ENCODE measurements around the gene HIBADH.
"Not testable (repeated sequence)": the region's sequence is repeated elsewhere in the genome, so short reads cannot be mapped to it uniquely, and the experiment has no call there.

HIBADH gene

DNA sequence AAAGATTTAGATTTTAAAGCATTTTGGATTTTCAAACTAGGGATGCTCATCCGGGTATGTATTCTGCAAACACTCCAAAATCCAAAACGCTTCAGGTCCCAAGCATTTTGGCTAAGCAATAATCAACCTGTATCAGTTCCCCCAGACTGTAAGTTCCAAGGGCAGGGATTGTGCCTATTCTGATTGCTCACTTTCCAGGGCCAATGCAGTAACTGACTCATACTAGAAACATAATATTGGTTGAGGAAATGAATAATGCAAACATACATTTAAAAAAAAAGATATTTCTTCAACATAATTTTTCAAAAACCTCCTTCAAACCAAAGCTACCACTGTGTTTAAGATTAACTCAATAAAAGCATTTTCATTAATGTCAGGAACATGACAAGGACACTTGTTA is 69.5 kb downstream of the HIBADH start:
- DNase-seq = no peak

DNA sequence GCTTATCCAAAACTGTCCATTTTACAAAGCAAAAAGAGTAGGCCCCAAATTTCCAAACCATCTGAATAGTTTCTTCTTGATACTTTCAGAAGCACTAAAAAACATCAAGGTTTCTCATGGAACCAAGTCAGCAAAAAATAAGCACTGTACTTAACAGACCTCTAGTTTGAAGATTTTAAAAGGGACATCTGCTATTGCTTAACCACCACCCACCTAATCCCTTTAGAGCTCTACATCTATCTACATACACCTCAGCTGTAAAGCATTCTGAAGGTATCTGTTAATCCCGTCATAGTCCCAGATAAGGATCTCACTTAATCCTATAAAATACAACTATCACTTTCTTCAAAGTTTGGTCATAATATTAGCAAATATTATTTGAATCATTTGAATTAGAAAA is 72.3 kb downstream of the HIBADH start:
- DNase-seq = no peak

DNA sequence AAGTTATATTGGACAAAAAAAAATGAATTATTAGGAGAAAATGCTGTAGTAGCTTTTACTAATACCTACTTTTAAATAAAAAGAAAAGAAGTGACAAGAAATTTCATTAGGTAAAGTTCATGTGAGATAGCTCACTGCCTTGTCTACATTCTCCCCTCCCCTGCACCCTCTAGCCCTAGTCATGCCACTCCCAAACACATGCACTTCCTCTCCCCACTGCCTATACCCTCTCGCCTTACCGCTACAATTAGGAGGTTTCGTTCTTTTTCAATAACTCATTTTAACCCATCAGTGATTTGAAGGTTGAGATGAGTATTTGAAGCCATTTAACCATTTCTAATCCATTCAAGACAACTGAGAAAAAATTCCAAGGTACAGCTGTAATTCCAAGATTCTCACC is 75.3 kb downstream of the HIBADH start:
- DNase-seq = no peak

DNA sequence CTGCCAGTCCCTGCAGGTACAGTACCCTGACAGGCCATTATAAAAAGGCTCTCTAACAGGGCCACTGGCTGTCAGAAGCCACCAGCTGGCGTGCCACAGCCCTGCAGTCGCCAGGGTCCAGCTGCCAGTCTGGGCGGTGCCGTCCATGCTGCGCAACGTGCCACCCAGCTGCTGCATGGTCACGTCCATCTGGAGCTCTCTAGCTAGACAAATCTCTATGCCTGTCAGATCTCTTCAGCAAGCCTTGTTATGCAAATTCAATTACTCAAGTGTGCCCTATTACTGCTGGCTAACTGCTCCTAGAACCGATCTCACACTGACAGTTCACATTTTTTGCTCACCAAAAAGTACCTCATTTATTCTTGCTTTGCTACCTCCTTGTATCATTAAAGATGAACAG is 75.9 kb downstream of the HIBADH start:
- peak; percentile 65 for DNase-seq

DNA sequence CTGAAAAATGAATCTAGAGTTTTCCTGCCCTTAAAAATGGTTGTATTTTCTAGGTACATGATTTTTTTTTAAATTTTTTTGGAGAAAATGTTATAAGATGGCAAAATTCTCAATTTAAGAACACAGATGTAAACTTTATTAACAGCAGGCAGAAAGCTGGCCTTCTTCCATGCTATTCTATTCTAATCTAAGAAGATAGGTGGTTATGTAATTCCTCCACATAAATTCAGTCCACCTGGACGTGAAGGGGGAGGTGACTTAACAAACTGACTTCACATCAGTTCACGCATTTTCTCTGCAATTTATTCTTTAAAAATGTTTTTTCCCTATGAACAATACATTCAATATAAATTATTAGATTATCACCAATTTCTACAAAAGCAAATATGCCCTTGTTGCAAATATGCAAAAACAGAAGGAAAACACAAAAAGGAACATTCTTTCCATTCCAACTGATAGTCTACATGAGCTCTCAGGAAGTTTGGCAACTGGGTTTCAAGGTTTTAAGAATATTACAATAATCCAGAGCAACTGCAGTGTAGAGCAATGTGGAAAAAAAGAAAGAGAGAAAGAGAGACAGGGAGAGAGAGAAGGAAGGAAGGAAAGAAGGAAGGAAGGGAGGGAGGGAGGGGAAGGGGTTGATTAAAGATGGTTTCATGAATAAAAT is 76.8 kb downstream of the HIBADH start:
- no peak for DNase-seq

DNA sequence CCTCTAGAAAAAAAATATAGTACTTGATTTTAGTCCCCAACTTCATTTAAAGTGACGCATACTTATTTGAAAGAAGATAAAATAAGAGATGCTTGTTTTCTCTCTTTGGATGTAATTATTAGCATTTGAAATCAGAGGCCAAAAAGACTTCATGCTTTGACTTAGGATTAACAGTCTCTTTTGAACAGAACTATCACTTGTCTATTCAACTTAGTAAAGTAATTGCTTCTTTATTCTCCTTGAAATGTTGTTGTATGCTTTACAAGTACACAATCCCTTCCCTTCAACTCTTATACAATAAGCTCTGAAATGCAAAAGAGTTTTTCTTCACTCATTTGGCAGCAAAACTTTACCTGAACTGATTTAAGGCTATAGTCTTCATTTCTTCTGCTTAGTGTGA is 80.8 kb downstream of the HIBADH start:
- DNase-seq = no peak

DNA sequence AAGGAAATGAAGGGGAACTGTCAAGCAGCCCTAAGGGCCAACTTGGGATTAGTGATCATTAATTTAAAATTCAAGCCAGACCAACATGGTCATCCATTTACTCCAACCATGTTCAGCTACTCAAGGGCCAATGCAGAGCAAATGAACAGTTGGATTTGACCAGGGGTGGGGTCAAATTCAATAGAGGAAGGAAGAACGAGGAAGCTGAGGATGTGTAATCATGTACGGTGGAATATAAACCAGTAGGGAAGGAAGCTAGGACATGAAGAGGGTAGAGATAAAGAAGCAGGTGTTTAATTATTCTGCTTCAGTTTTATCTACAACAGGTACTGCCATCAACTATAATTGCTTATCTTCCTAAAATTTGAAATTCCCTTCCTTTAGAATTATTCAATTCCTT is 81.6 kb downstream of the HIBADH start:
- DNase-seq = no peak

DNA sequence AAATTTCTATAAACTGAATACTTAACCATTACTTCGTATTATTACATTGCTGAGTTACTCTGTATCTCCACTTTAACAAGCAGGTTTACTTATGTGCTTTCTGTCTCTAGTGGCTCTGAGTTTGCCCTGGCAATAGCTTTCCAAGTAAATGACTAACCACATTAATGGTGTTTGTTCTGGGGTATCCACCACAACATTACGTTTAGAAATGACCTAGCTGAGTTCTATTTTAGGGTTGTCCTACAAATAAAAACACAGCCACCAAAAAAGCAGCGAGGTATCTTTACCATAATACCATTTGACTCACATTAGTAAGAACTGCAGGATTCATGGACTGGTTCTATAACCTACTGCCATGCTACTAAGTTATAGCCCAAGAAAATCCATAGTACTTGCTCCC is 83.1 kb downstream of the HIBADH start:
- no peak for DNase-seq

DNA sequence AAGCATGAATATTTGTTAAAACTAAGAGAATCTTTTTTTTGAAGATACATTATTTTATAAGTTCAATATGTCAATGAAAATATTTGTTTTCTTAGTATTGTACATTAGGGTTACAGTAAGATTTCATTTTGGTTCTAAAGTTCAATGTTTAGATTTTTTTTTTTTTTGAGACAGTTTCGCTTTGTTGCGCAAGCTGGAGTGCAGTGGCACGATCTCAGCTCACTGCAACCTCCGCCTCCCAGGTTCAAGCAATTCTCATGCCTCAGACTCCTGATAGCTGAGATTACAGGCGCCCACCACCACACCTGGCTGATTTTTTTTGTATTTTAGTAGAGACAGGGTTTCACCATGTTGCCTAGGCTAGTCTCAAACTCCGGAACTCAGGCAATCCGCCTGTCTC is 84.5 kb downstream of the HIBADH start:
- DNase-seq = not testable (repeated sequence)

DNA sequence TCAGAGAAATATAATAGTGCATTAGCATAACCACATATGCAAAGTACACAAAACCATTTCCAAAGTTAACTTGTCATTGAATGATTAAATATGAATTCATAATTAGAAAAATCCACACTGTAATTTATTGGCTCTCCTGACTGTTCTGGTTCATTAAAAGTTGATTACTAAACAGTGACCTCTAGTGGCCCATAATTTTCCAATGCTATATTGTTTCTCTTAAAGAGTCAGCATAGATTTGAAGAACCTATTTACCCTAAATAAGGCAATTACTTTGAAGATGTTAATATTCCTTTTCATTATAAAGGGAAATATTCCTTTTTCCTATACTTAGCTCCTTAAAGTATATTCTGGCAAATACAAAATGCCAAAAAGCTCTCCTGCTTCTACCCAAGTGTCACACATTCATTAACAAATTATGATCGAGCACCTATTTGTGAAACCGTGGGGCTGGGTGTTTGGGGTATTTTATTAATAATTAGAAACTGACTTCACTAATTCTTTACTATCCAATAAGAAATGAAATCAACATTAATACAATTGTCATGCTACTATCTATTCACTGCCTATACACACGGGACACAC is 86.2 kb downstream of the HIBADH start:
- no peak for DNase-seq

DNA sequence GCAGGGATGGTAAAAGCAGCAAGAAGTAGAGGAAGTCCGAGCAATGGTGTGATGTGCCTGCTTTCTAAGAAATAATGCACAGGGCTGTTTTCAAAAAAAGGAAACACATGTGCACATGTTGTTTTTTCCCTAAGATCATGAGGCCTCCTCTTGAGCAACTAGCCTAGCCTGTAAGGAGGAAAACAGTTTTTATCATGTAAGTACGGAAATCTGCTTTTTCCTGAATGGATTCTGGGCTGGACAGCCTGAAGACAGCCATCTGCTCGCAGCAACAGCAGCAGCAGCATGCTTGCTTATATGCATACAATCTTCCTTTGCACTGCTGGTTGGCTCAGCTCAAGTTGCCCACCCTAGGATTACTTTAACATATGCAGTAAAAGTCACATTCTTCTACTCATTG is 87.1 kb downstream of the HIBADH start:
- DNase-seq = no peak

DNA sequence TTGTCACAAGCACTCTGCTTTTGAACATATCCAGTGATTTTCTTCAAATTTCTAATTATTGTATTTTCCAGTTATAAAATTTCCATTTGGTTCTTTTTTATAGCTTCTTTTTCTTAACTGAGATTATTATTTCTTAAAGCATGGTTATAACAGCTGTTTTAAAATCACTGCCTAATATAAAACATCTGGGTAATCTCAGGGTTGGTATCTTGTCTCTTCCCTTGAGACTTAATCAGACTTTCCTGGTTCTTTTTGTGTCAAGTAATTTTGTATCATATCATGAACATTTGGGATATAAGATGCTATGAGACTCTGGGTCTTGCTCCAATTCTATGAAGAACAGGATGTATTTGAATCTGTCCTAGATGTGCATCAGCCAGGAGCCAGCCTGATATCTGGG is 93.6 kb downstream of the HIBADH start:
- DNase-seq = no peak

DNA sequence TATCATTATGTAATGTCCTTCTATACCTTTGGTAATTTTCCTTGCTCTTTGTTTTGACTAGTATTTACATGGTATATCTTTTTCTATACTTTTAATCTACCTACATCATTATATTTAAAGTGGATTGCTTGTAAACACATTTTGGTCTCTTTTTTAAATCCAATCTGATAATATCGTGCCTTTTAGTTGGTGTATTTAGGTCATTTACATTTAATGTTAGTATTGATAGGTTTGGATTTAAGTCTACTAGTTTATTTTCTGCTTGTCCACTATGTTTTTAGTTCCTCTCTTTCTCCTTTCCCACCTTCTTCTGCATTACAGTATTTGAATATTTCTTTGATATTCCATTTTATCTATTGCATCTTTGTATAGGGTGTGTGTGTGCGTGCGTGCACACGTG is 95.4 kb downstream of the HIBADH start:
- DNase-seq = no peak

DNA sequence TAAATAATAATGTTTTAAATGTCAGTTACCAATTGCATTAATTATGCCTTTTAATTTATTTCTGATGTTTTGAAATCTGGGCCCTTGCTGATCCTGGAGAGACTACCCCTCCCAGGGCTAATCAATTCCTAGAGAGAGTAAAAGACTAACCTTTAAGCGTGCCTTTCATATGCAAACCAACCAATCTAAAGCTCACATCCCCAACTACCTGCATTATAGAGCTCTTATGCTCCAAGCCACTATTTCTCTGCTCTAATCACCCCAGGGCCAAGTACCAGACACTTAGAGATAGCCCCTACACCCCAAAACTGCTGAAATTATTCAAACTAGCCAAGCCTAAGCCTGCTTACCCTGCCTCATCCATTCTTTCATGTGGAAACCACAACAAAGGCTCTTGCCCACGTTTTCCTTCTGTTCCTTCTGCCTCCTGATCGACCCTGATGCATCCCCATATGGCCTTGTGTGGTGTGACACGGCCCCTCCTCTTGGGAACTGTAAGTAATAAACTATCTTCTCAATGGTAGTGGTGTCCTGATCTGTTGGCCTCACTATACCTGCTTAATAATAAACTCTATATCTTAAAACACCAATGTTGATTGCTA is 97.7 kb downstream of the HIBADH start:
- no peak for DNase-seq

DNA sequence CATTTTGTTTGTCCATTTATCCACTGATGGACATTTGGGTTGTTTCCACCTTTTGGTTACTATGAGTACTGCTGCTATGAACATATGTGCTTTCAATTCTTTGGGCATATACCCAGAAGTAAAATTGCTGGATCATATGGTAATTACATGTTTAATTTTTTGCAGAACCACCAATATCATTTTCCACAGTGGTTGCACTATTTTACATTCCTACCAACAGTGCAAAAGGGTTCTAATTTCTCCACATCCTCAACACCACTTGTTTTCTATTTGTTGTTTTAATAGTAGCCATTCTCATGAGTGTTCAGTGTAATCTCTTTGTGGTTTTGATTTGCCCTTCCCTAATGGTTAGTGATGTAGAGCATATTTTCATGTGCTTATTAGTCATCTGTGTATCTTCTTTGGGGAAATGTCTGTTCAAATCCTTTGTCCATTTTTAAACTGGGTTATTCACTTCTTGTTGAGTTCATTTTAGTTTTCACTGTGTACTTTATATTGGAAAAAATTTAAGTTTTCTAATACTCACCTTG is 101.9 kb downstream of the HIBADH start:
- no peak for DNase-seq

DNA sequence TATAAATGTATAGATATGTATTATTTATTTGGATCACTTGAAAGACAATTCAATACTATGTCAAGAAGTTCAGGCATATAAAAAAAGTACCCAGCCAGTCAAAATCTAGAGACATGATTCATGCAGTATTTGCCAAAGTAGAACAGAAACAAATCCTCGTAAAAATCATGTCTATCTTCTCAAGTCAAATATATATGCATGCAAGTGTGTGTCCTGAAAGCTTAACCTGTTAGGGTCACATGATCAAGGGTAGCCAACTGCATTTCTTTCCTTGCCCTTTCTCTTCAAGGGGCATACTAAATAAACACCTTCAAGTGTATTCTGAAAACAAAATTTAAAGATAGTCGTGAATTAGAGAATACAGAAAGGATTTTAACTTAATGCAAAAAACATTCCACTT is 107.0 kb downstream of the HIBADH start:
- DNase-seq = no peak

DNA sequence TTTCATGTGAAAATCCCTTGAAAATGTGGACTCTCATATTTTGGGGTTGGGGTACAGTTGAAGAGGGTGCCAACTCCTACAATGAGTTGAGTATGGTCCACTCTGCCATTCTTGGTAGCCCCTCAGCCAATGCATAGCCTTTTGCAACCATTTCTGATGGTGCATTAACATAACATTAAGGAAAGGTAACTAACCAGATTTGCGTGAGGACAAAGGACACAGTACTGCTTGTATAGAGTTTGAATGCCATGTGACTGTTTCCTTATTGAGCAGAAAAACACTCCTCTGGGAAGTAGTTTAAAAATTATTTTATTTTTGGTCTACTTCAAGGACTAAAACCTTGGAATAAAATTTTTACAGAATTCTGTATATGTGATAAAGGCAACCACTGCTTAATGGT is 107.9 kb downstream of the HIBADH start:
- DNase-seq = no peak

DNA sequence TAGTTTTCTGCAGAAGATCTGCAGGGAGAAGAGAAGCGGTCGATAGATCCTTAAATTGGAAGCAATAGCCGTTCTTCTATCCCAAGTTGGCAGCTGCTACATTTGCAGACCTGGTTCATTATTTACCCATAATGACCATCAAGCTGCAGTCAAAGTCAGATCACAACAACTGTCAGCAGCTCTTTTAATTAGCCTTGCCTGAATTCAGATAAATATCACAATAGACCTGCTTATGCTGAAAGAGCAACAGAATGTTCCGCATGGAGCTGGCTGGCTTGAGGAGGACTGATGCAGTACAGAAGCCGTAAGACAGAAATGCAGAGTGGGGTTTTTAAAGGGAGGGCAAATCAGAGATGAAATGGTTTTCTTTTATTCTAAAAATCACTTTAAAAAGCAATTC is 109.4 kb downstream of the HIBADH start:
- no peak for DNase-seq

DNA sequence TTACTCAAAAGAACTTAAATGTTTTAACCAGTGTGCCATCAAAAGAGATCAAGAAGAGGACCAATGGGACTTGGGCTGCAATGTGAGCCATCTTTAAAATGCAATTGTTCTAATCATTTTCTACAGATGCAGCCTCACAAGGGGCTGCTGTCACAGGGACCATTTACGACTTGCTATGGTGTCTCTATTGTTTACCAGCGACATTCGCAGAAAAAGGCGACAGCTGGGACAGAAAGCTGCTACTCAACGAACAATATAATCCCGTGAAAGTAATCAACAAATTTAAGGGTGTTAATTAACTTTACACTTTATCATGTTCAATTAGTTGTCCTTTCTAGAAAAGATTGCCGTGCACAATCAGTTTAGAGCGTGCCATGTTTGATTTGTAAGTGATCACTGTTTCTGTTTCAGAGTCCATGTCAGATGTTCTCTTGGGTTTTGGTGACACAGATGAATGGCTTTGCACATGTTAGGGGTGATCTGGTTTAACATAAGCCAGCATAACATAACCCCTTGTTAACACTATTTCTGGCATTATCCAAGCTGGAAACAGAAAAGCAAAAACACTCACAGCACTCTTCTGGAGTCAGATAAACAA is 110.8 kb downstream of the HIBADH start:
- DNase-seq = no peak

DNA sequence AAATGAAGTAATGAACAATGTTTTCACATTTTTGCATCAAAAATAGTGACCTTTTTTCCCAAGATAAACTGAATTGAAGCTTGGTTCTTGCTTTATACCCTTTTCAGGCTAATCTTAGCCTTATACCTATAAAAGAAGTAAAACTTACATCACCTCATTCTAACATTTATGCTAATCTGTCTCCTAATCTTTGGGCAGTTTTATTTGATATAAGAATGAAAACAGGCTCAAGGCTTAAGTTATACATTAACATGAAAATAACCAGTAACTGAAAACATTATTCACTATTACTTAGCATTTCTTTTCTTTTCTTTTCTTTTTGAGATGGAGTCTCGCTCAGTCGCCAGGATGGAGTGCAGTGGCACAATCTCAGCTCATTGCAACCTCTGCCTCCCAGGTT is 113.1 kb downstream of the HIBADH start:
- DNase-seq = no peak

DNA sequence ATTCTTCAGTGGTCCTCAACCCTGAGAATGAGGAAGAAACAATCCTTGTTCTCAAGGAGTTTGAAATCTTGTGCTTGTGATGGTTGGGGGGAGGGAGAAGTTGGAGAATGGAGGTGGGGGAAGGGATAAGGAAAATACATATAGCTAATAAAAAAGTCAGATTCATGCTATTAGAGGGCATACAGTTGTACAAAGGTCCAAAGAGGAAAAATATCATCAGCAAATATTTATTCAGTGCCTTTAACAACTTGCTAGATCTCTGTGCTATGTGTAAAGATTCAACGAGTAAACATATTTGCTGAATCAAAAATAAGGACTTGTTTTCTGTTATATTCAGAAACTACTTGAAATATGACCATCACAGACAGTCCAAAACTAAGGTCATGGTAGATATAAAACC is 114.4 kb downstream of the HIBADH start:
- no peak for DNase-seq

DNA sequence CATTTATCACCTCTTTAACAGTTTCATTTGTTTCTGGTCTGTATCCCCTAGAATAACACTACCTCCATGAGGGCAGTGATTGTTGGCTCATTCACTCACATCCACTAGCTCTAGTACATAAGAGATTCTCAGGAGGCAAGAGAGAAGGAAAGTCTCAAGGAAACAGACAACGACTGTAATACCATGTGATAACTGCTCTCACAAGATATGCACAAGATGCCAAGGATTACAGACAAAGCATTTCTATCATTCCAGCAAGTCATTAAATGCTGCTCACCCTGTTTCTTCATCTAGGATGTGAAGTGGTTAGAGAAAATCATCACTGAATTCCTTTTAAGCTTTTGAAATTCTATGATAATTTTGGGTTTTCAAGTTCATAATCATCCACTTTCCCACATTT is 115.3 kb downstream of the HIBADH start:
- DNase-seq = no peak

DNA sequence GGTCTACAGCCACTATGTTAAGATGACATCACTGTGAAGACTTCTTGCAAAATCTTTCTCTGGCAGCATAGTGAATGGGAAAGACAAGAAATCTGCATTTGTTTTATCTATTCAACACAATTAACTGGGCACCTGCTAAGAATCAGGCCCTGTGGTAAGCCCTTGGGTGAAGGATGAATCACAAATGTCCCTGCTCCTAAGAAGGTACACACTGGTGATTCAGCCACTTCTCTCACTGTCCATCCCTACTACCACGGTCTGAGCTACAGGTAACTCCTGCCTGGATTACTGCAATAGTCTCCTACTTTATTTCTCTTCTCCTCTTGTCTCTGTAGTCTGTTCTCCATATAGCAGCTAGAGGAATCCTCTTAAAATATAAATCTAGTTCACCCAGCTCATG is 116.1 kb downstream of the HIBADH start:
- no peak for DNase-seq

DNA sequence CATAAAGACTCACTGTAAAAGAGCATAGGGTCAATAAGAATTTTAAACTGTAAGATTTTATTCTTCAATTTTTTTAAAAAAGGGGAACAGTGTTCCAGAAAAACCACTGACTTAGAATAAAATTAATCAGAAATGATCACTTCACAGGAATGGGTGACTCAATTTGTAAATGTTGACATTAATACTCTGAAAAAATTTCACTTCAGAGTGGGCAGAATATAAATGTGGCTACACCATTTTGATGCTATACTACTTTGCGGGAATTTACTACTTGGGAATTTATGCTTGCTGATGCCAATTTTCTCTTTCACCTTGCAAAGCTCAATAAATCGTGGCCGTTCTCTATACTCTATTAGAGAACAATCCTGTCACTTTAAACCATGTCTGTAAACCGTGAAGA is 126.9 kb downstream of the HIBADH start:
- no peak for DNase-seq
